Measurements from ENCODE around the gene PAPPA2.

PAPPA2 gene

DNA sequence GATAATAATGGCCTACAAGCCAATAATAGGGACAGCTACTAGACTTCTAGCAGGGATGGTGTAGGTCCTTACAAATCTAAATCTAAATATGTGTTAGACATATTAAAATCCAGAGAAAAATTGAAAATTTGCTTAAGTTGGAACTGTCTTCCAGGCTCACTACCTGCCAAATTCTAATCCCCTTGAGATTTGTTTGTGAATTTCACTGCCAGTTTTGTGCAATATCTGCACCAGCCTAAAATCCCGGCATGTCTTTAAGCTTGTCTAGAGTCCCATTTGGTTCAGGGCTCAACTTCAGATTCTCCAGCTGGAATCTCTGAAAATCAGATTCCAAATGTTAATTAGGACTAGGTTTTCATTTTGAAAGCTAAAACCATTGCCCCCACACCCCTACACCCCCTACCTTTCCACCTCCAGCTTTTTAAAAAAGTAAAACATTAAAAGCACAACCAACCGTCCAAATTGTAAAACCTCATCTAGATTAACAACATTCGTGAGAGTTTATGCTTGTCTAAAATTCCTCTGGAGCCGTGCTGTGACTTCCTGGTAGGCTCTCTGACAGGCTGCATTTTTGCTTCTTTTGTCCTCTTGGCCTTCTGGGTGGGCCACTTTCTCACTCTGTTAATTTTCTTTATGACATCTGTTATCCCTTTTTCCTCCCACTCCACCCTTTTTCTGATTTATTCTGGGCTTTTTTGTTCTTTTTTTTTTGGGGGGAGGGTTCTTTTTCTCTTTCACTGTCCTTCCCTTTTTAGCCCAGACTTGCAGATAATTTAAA, 348.7 kb downstream of the PAPPA2 start:
- no peak overlapping the region for H3K4me2 ChIP-seq (ENCODE audit: low read length)
- no peak overlapping the region for H2AFZ ChIP-seq (ENCODE audit: low read depth, low read length)
- no peak for TF ChIP-seq EZH2phosphoT487 (IDR thresholded peaks at IDR 0.05; ENCODE audit: low read depth)
- TF ChIP-seq, protein P1, sequence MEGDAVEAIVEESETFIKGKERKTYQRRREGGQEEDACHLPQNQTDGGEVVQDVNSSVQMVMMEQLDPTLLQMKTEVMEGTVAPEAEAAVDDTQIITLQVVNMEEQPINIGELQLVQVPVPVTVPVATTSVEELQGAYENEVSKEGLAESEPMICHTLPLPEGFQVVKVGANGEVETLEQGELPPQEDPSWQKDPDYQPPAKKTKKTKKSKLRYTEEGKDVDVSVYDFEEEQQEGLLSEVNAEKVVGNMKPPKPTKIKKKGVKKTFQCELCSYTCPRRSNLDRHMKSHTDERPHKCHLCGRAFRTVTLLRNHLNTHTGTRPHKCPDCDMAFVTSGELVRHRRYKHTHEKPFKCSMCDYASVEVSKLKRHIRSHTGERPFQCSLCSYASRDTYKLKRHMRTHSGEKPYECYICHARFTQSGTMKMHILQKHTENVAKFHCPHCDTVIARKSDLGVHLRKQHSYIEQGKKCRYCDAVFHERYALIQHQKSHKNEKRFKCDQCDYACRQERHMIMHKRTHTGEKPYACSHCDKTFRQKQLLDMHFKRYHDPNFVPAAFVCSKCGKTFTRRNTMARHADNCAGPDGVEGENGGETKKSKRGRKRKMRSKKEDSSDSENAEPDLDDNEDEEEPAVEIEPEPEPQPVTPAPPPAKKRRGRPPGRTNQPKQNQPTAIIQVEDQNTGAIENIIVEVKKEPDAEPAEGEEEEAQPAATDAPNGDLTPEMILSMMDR (IDR thresholded peaks at IDR 0.05; ENCODE audit: low read depth, low read length): no peak
- H3K27me3 ChIP-seq (ENCODE audit: low read depth, low read length): peaks cover 14% of the 10 kb centered on the region; the same call in 1 of the 2 replicates
- no peaks in the 10 kb centered on the region for H4K20me1 ChIP-seq (ENCODE audit: insufficient read depth, low read length)
- peaks cover 6% of the 10 kb centered on the region; the same call in 1 of the 2 replicates for H3K4me1 ChIP-seq (ENCODE audit: low read length)
- H3K9ac ChIP-seq (ENCODE audit: low read length): no peak overlapping the region
- no peaks in the 10 kb centered on the region for H3K9me3 ChIP-seq (ENCODE audit: insufficient read depth, low read length)
- H3K27ac ChIP-seq (ENCODE audit: low read length): no peak overlapping the region
- no peaks in the 10 kb centered on the region for H3K79me2 ChIP-seq (ENCODE audit: low read length)
- no peak overlapping the region for H3K4me3 ChIP-seq (ENCODE audit: low read length)
- no peaks in the 10 kb centered on the region for H3K36me3 ChIP-seq (replicated peaks; ENCODE audit: low read depth, low read length)

DNA sequence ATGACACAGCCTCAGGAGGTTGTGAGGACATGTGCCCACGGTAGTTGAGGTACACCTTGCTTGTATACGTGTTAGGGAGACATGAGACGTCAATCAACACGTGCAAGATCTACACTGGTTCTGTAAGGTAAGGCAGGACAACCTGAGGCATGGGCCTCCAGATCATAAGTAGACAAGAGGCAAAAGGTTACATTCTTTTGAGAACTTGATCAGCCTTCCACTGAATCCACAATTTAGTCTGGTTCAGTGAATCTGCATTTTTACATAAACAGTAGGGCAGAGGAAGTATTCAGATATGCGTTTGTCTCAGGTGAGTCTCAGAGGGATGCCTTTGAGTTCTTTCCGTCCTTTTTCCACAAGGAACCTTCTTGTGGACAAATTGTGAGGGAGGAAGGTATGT, 352.6 kb downstream of the PAPPA2 start:
- Histone ChIP-seq H3K27ac (ENCODE audit: low read length) (no peak overlapping the region), H3K4me2 (ENCODE audit: low read length) (no peak overlapping the region), H3K4me3 (ENCODE audit: low read length) (no peak overlapping the region), H2AFZ (ENCODE audit: low read depth, low read length) (no peak overlapping the region), H3K27me3 (ENCODE audit: low read depth, low read length) (peaks cover 24% of the 10 kb centered on the region; the same call in 1 of the 2 replicates), H3K4me1 (ENCODE audit: low read length) (peaks cover 4% of the 10 kb centered on the region; the same call in 1 of the 2 replicates), H3K79me2 (ENCODE audit: low read length) (no peaks in the 10 kb centered on the region), H4K20me1 (ENCODE audit: insufficient read depth, low read length) (no peaks in the 10 kb centered on the region), H3K9me3 (ENCODE audit: insufficient read depth, low read length) (no peaks in the 10 kb centered on the region), H3K9ac (ENCODE audit: low read length) (no peak overlapping the region), H3K36me3 (replicated peaks; ENCODE audit: low read depth, low read length) (no peaks in the 10 kb centered on the region)
- TF ChIP-seq, protein P1 (IDR thresholded peaks at IDR 0.05; ENCODE audit: low read depth, low read length): no peak
- no peak for TF ChIP-seq EZH2phosphoT487 (IDR thresholded peaks at IDR 0.05; ENCODE audit: low read depth)

- no peaks in the 10 kb centered on the region for H3K36me3 ChIP-seq (replicated peaks; ENCODE audit: low read depth, low read length)
- peaks cover 24% of the 10 kb centered on the region; the same call in 1 of the 2 replicates for H3K27me3 ChIP-seq (ENCODE audit: low read depth, low read length)
- no peaks in the 10 kb centered on the region for H3K4me1 ChIP-seq (ENCODE audit: low read length)
- no peaks in the 10 kb centered on the region for H3K79me2 ChIP-seq (ENCODE audit: low read length)
- no peak overlapping the region for H3K4me3 ChIP-seq (ENCODE audit: low read length)
- no peak overlapping the region for H2AFZ ChIP-seq (ENCODE audit: low read depth, low read length)
- no peak overlapping the region for H3K27ac ChIP-seq (ENCODE audit: low read length)
- no peak for TF ChIP-seq EZH2phosphoT487 (IDR thresholded peaks at IDR 0.05; ENCODE audit: low read depth)
- TF ChIP-seq, protein P1 (IDR thresholded peaks at IDR 0.05; ENCODE audit: low read depth, low read length): no peak
- no peak overlapping the region for H3K9ac ChIP-seq (ENCODE audit: low read length)
- H3K4me2 ChIP-seq (ENCODE audit: low read length): no peak overlapping the region
- H3K9me3 ChIP-seq (ENCODE audit: insufficient read depth, low read length): no peaks in the 10 kb centered on the region
- no peaks in the 10 kb centered on the region for H4K20me1 ChIP-seq (ENCODE audit: insufficient read depth, low read length)
These were observed 353.3 kb downstream of the PAPPA2 start for GRCh38 chr1:176816232-176816631.

GRCh38 chr1:176820391-176821031, 357.5 kb downstream of the PAPPA2 start:
- H3K4me3 ChIP-seq (ENCODE audit: low read length): no peak overlapping the region
- no peak overlapping the region for H2AFZ ChIP-seq (ENCODE audit: low read depth, low read length)
- no peaks in the 10 kb centered on the region for H3K79me2 ChIP-seq (ENCODE audit: low read length)
- H4K20me1 ChIP-seq (ENCODE audit: insufficient read depth, low read length): no peaks in the 10 kb centered on the region
- H3K9me3 ChIP-seq (ENCODE audit: insufficient read depth, low read length): no peaks in the 10 kb centered on the region
- H3K27me3 ChIP-seq (ENCODE audit: low read depth, low read length): peaks cover 20% of the 10 kb centered on the region; the same call in 1 of the 2 replicates
- H3K27ac ChIP-seq (ENCODE audit: low read length): no peak overlapping the region
- no peaks in the 10 kb centered on the region for H3K4me1 ChIP-seq (ENCODE audit: low read length)
- H3K9ac ChIP-seq (ENCODE audit: low read length): no peak overlapping the region
- no peak for TF ChIP-seq EZH2phosphoT487 (IDR thresholded peaks at IDR 0.05; ENCODE audit: low read depth)
- TF ChIP-seq, protein P1 (IDR thresholded peaks at IDR 0.05; ENCODE audit: low read depth, low read length): no peak
- H3K36me3 ChIP-seq (replicated peaks; ENCODE audit: low read depth, low read length): no peaks in the 10 kb centered on the region
- no peak overlapping the region for H3K4me2 ChIP-seq (ENCODE audit: low read length)

Measured in OCI-LY3 (cell line).